Keratinocyte (primary cell): ENCODE data around the gene TXN.

ENCODE experiments used
- CTCF ChIP-seq, 3 experiments: IDR thresholded peaks in 1 of 3; conservative IDR thresholded peaks in 1 of 3; optimal IDR thresholded peaks in 1 of 3; 2 replicates in 2 of 3; 3 replicates in 1 of 3; pipeline versions ENCODE3 to v1.5.1; 2011; ENCODE audit warnings: low read length in 3 of 3, mild to moderate bottlenecking in 3 of 3, moderate library complexity in 2 of 3, control low read depth in 1 of 3, inconsistent platforms in 1 of 3; ENCODE audit not compliant: insufficient read depth in 2 of 3; ENCODE audit errors: extremely low read depth in 1 of 3
- EZH2 ChIP-seq: IDR thresholded peaks from one replicate; pipeline ENCODE4 v1.6.1; 2012; ENCODE audit warnings: inconsistent platforms, mild to moderate bottlenecking, low read length, moderate library complexity

GRCh38 chr9:110257956-110258355, 1.6 kb upstream of the TXN start:
- TF ChIP-seq CTCF (optimal IDR thresholded peaks at IDR 0.05 in 1 of 3, IDR thresholded peaks at IDR 0.05 in 1 of 3, conservative IDR thresholded peaks at IDR 0.05 in 1 of 3; ENCODE audit: extremely low read depth in 1 of 3, insufficient read depth in 2 of 3, low read length in 3 of 3) (no peak), EZH2 (no peak)
